ENCODE measurements around the gene UBE2E2.
"Not testable (repeated sequence)": the region's sequence is repeated elsewhere in the genome, so short reads cannot be mapped to it uniquely, and the experiment has no call there.

Gene UBE2E2

GRCh38 chr3:23588547-23588946, 385.4 kb downstream of the UBE2E2 start:
- DNase-seq (ENCODE audit: low read depth in 2 of 2) = no peak

- no peak for DNase-seq (ENCODE audit: low read depth in 2 of 2)
Measured at GRCh38 chr3:23589602-23590001, 386.5 kb downstream of the UBE2E2 start.

GRCh38 chr3:23590424-23591273, 387.5 kb downstream of the UBE2E2 start:
- DNase-seq (ENCODE audit: low read depth in 2 of 2) = no peak

GRCh38 chr3:23591374-23591773, 388.2 kb downstream of the UBE2E2 start:
- no peak for DNase-seq (ENCODE audit: low read depth in 2 of 2)

GRCh38 chr3:23592961-23593931, 390.1 kb downstream of the UBE2E2 start:
- no peak for DNase-seq (ENCODE audit: low read depth in 2 of 2)

- no peak for DNase-seq (ENCODE audit: low read depth in 2 of 2)
Measured at GRCh38 chr3:23594066-23594465, 390.9 kb downstream of the UBE2E2 start.

GRCh38 chr3:23594894-23595670, 392.0 kb downstream of the UBE2E2 start:
- DNase-seq (ENCODE audit: low read depth in 2 of 2) = no peak

- no peak for DNase-seq (ENCODE audit: low read depth in 2 of 2)
Measured at GRCh38 chr3:23595851-23596250, 392.7 kb downstream of the UBE2E2 start.

GRCh38 chr3:23600167-23600871, 397.2 kb downstream of the UBE2E2 start:
- DNase-seq (ENCODE audit: low read depth in 2 of 2) = no peak

GRCh38 chr3:23601091-23601822, 398.1 kb downstream of the UBE2E2 start:
- no peak for DNase-seq (ENCODE audit: low read depth in 2 of 2)

- DNase-seq (ENCODE audit: low read depth in 2 of 2) = no peak
Measured at GRCh38 chr3:23602971-23603370, 399.8 kb downstream of the UBE2E2 start.

GRCh38 chr3:23607184-23607847, 404.2 kb downstream of the UBE2E2 start:
- DNase-seq (ENCODE audit: low read depth in 2 of 2) = no peak

- no peak for DNase-seq (ENCODE audit: low read depth in 2 of 2)
Measured at GRCh38 chr3:23608650-23609049, 405.5 kb downstream of the UBE2E2 start.

- DNase-seq (ENCODE audit: low read depth in 2 of 2) = no peak
Measured at GRCh38 chr3:23611737-23612295, 408.7 kb downstream of the UBE2E2 start.

GRCh38 chr3:23612296-23612891, 409.3 kb downstream of the UBE2E2 start:
- no peak for DNase-seq (ENCODE audit: low read depth in 2 of 2)

GRCh38 chr3:23615068-23615467, 411.9 kb downstream of the UBE2E2 start:
- no peak for DNase-seq (ENCODE audit: low read depth in 2 of 2)

- DNase-seq (ENCODE audit: low read depth in 2 of 2) = not testable (repeated sequence)
Measured at GRCh38 chr3:23618475-23618874, 415.3 kb downstream of the UBE2E2 start.

- no peak for DNase-seq (ENCODE audit: low read depth in 2 of 2)
Measured at GRCh38 chr3:23619705-23620637, 416.8 kb downstream of the UBE2E2 start.
